HL-60 (cell line): Measurements from ENCODE around the gene PSMB11.

Experiments used
- DNase-seq, 2 experiments: peaks; one replicate each; pipeline ENCODE4 v3.0.0-alpha.2; 2010 to 2020; ENCODE audit warnings: low read depth in 1 of 2, low spot score in 1 of 2
- H3K27ac ChIP-seq: fragments of 250-450 bp; sonication (Bioruptor Pico); replicated peaks from 2 replicates; pipeline ENCODE4 v1.5.1; 2020; ENCODE audit warnings: mild to moderate bottlenecking, moderate library complexity
- H3K27me3 ChIP-seq: fragments of 250-450 bp; sonication (Bioruptor Pico); 2 replicates; pipeline ENCODE4 v1.5.1; 2021; ENCODE audit warnings: mild to moderate bottlenecking, moderate library complexity; ENCODE audit not compliant: insufficient read depth, poor library complexity, severe bottlenecking
- H3K4me3 ChIP-seq: replicated peaks from 2 replicates; pipeline ENCODE4 v1.5.1; 2011; ENCODE audit warnings: mild to moderate bottlenecking, control low read depth, low read length; ENCODE audit not compliant: insufficient read depth
- CTCF ChIP-seq: IDR thresholded peaks from one replicate; pipeline ENCODE4 v1.5.1; 2011; ENCODE audit warnings: low read length, control low read depth, inconsistent platforms; ENCODE audit not compliant: insufficient read depth
- GABPA ChIP-seq: IDR thresholded peaks from 2 replicates; pipeline ENCODE4 v1.6.1; 2012; ENCODE audit warnings: low read depth
- POLR2AphosphoS5 ChIP-seq: IDR thresholded peaks from 2 replicates; pipeline ENCODE4 v1.6.1; 2012; ENCODE audit warnings: low read depth
- SPI1 ChIP-seq: IDR thresholded peaks from 2 replicates; pipeline ENCODE4 v1.6.1; 2012; ENCODE audit warnings: low read depth, mild to moderate bottlenecking, borderline replicate concordance
- TF ChIP-seq, protein P1 (sequence below): IDR thresholded peaks from 2 replicates; pipeline ENCODE4 v1.6.1; 2012; ENCODE audit warnings: low read depth; ENCODE audit not compliant: insufficient replicate concordance

The PSMB11 gene

DNA sequence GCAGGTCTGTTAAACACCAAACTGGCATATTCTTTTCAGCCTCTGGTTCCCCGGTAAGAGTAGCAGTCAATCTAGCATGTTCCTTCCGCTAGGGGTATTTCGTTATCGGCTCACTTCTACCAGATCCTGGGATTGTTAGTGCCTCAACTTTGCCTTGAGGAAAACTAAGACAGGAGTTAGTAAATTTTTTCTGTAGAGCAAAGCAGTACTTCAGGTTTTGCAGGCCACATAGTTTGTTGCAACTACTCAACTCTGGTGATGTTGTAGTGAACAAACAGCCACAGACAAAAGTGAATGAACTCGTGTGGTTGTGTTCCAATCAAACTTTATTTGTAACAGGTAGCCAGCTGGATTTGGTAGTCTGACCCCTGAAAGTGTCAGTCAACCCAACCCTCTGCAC is 21.6 kb downstream of the PSMB11 start:
- H3K27ac ChIP-seq, result no peak overlapping the region

DNA sequence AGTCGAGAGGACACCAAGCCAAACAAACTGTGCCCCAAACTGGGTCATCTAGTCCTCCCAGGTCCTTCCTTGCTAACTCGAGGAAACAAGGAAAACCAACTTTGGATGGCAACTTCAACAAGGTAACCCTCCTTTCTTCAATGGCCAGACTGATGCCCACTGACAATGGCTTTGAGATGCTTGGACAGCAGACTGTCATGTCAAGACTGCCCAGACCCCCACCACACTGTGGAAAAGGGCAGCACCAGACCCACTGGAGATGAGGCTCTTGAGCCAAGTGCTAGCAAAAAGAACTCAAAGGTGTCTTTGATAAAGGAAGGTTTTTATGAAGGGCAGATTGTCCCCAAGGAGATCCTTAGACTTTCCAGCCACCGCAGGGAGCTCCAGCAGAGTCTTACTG is 24.4 kb downstream of the PSMB11 start:
- Histone ChIP-seq H3K27me3 (no peaks in the 10 kb centered on the region), H3K4me3 (no peak overlapping the region), H3K27ac (no peak overlapping the region)
- DNase-seq, result no peak
- TF ChIP-seq, protein P1, sequence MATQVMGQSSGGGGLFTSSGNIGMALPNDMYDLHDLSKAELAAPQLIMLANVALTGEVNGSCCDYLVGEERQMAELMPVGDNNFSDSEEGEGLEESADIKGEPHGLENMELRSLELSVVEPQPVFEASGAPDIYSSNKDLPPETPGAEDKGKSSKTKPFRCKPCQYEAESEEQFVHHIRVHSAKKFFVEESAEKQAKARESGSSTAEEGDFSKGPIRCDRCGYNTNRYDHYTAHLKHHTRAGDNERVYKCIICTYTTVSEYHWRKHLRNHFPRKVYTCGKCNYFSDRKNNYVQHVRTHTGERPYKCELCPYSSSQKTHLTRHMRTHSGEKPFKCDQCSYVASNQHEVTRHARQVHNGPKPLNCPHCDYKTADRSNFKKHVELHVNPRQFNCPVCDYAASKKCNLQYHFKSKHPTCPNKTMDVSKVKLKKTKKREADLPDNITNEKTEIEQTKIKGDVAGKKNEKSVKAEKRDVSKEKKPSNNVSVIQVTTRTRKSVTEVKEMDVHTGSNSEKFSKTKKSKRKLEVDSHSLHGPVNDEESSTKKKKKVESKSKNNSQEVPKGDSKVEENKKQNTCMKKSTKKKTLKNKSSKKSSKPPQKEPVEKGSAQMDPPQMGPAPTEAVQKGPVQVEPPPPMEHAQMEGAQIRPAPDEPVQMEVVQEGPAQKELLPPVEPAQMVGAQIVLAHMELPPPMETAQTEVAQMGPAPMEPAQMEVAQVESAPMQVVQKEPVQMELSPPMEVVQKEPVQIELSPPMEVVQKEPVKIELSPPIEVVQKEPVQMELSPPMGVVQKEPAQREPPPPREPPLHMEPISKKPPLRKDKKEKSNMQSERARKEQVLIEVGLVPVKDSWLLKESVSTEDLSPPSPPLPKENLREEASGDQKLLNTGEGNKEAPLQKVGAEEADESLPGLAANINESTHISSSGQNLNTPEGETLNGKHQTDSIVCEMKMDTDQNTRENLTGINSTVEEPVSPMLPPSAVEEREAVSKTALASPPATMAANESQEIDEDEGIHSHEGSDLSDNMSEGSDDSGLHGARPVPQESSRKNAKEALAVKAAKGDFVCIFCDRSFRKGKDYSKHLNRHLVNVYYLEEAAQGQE, result no peak
- TF ChIP-seq POLR2AphosphoS5 (no peak), CTCF (no peak), GABPA (no peak)

More for the DNA sequence above, 21.6 kb downstream of the PSMB11 start:
- Histone ChIP-seq H3K4me3 (no peak overlapping the region), H3K27me3 (no peaks in the 10 kb centered on the region)
- TF ChIP-seq SPI1, result no peak
- TF ChIP-seq GABPA, result no peak
- DNase-seq, result no peak

GRCh38 chr14:23066855-23067744 is 25.1 kb downstream of the PSMB11 start:
- TF ChIP-seq, protein P1, result no peak
- TF ChIP-seq SPI1 (no peak), GABPA (no peak), POLR2AphosphoS5 (no peak), CTCF (no peak)
- Histone ChIP-seq H3K27me3 (no peaks in the 10 kb centered on the region), H3K4me3 (no peak overlapping the region), H3K27ac (no peak overlapping the region)
- no peak for DNase-seq

DNA sequence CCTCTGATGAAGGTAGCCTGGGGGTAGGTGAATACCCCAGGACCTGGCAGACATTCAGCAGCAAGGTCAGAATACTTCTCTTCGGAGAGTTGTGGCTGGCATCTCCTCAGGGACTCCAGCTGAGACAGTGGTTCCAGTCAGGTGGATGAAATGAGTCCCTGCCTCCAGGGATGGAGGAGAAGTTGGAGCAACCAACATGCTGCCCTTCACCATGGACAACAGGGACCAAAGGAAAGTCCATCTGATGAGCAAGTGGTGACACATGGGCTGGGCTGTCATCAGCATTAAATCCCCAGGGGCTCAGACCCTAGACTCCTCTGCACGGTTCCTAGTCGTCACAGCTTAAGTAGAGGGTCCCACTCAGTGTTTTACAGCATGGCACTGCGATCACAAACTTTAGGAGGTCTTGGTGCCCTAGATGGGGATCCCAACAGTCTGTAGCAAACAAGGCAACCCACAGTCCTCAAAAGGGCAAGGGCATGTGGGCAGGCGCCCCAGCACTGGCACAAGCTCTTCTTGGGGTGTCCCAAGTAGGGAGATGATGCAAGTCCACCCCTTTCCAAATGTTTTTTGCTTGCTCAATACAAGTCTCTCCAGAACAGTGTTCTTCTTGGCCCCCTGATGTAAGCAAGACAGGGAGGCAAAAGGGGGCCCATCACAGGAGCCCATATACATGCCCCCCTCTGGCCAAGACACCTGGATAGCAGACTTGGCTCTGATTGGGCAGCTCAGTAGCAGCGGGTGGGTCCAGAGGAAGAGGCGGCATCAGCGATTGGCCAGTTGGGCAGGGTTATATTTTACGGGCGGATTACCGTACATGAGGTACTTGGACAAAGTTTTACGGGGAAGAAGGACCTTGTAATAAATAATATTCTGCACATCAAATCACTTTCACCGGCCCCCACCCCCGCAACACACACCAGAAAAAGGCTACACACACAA is 26.1 kb downstream of the PSMB11 start:
- H3K27me3 ChIP-seq, result no peaks in the 10 kb centered on the region
- no peak overlapping the region for H3K4me3 ChIP-seq
- TF ChIP-seq POLR2AphosphoS5 (peak; percentile 30; the same call in 1 of the 2 replicates), GABPA (no peak), CTCF (no peak)
- TF ChIP-seq, protein P1, result no peak
- H3K27ac ChIP-seq, result peak overlapping the region; percentile 40; the same call in 1 of the 2 replicates
- DNase-seq, result no peak
